WTC11 (cell line): ENCODE results near the gene SMIM3. TPM values are rescaled to one million over a fixed set of nuclear protein-coding genes. Genes with fewer than 3 reads are reported as not detected.
A peak's percentile ranks its signal among the peaks of the same experiment; 100 is the strongest.

ENCODE experiments used
- ATAC-seq: fragments of 200-7000 bp; cut with Tn5 transposase; 2 replicates; pipeline ENCODE4 v1.10.0; 2021; ENCODE audit warnings: mild to moderate bottlenecking, moderate library complexity
- Bru-seq: library from RNA; stranded (reverse); fragments of 400-500 nt; gene quantifications from one replicate; lab custom pipeline; 2021; lab: Mats Ljungman, UMichigan
- CTCF ChIA-PET: fragments of 300-600 bp; sonication (Branson Sonifier 250); formaldehyde crosslinking; loops from one replicate; lab custom pipeline; 2021; ENCODE audit warnings: antibody characterized with exemption; lab: Charles Lee
- POLR2A ChIA-PET: fragments of 350-600 bp; sonication (Branson Sonifier 250); formaldehyde crosslinking; loops from one replicate; lab custom pipeline; 2021; ENCODE audit warnings: antibody characterized with exemption; lab: Charles Lee
- DNase-seq: peaks from one replicate; pipeline ENCODE4 v3.0.0; 2021; ENCODE audit warnings: low spot score
- H3K27ac Mint-ChIP-seq: 2 replicates; pipeline ENCODE4 v1.8.0; 2021; ENCODE audit warnings: mixed read lengths
- H3K27me3 Mint-ChIP-seq: 2 replicates; pipeline ENCODE4 v1.8.0; 2021; ENCODE audit warnings: low read depth, mild to moderate bottlenecking, moderate library complexity, mixed read lengths
- H3K36me3 Mint-ChIP-seq: 2 replicates; pipeline ENCODE4 v1.8.0; 2021; ENCODE audit warnings: mixed read lengths
- H3K4me1 Mint-ChIP-seq: 2 replicates; pipeline ENCODE4 v1.8.0; 2022; ENCODE audit warnings: mixed read lengths
- H3K4me3 Mint-ChIP-seq: 2 replicates; pipeline ENCODE4 v1.8.0; 2021; ENCODE audit warnings: mild to moderate bottlenecking, moderate library complexity, mixed read lengths
- H3K9me3 Mint-ChIP-seq: 2 replicates; pipeline ENCODE4 v1.8.0; 2021; ENCODE audit warnings: mixed read lengths
- ATF1 ChIP-seq: sonication (generic); formaldehyde crosslinking; IDR thresholded peaks from 2 replicates; pipeline ENCODE4 v1.8.1; 2023; ENCODE audit warnings: mild to moderate bottlenecking, moderate library complexity, missing genetic modification reagents
- FOXK1 ChIP-seq: sonication (generic); formaldehyde crosslinking; IDR thresholded peaks from 2 replicates; pipeline ENCODE4 v1.8.0; 2022; ENCODE audit warnings: mild to moderate bottlenecking, moderate library complexity, missing genetic modification reagents
- GABPB1 ChIP-seq: sonication (generic); formaldehyde crosslinking; IDR thresholded peaks from 2 replicates; pipeline ENCODE4 v1.8.1; 2023; ENCODE audit warnings: mild to moderate bottlenecking, missing genetic modification reagents
- IRF2 ChIP-seq: sonication (generic); formaldehyde crosslinking; IDR thresholded peaks from 2 replicates; pipeline ENCODE4 v1.8.0; 2022; ENCODE audit warnings: low read depth, missing genetic modification reagents, borderline replicate concordance
- NFE2L1 ChIP-seq: sonication (generic); formaldehyde crosslinking; IDR thresholded peaks from 2 replicates; pipeline ENCODE4 v1.8.1; 2023; ENCODE audit warnings: missing genetic modification reagents
- NFYB ChIP-seq: sonication (generic); formaldehyde crosslinking; conservative IDR thresholded peaks from 2 replicates; pipeline ENCODE4 v1.8.0; 2022; ENCODE audit warnings: low read depth, missing genetic modification reagents
- NR1H2 ChIP-seq: sonication (generic); formaldehyde crosslinking; IDR thresholded peaks from 2 replicates; pipeline ENCODE4 v1.9.0; 2021; ENCODE audit warnings: mild to moderate bottlenecking, moderate library complexity, missing genetic modification reagents
- RELA ChIP-seq: sonication (generic); formaldehyde crosslinking; IDR thresholded peaks from 2 replicates; pipeline ENCODE4 v1.8.1; 2022; ENCODE audit warnings: missing genetic modification reagents, mild to moderate bottlenecking, borderline replicate concordance
- RORB ChIP-seq: fragments of 250-450 bp; sonication (Bioruptor Pico); IDR thresholded peaks from 2 replicates; pipeline ENCODE4 v1.9.0; 2021; ENCODE audit warnings: mild to moderate bottlenecking
- SP1 ChIP-seq: sonication (generic); formaldehyde crosslinking; conservative IDR thresholded peaks from 2 replicates; pipeline ENCODE4 v1.8.1; 2022; ENCODE audit warnings: missing genetic modification reagents
- TEAD1 ChIP-seq: sonication (generic); formaldehyde crosslinking; IDR thresholded peaks from 2 replicates; pipeline ENCODE4 v1.8.0; 2022; ENCODE audit warnings: mild to moderate bottlenecking, missing genetic modification reagents
- ZNF121 ChIP-seq: sonication (generic); formaldehyde crosslinking; IDR thresholded peaks from 2 replicates; pipeline ENCODE4 v1.8.0; 2023; ENCODE audit warnings: missing genetic modification reagents
- ZNF138 ChIP-seq: sonication (generic); formaldehyde crosslinking; conservative IDR thresholded peaks from 2 replicates; pipeline ENCODE4 v1.8.1; 2022; ENCODE audit warnings: mild to moderate bottlenecking, moderate library complexity, missing genetic modification reagents
- ZNF232 ChIP-seq: sonication (generic); formaldehyde crosslinking; IDR thresholded peaks from 2 replicates; pipeline ENCODE4 v1.8.0; 2022; ENCODE audit warnings: mild to moderate bottlenecking, missing genetic modification reagents
- ZNF317 ChIP-seq: sonication (generic); formaldehyde crosslinking; IDR thresholded peaks from 2 replicates; pipeline ENCODE4 v1.8.1; 2023; ENCODE audit warnings: low read depth, mild to moderate bottlenecking, moderate library complexity, missing genetic modification reagents, borderline replicate concordance
- ZNF396 ChIP-seq: fragments of 250-450 bp; sonication (Bioruptor Pico); IDR thresholded peaks from 2 replicates; pipeline ENCODE4 v1.8.0; 2021; ENCODE audit warnings: mild to moderate bottlenecking, moderate library complexity, borderline replicate concordance
- long read RNA-seq, 3 experiments: library from RNA in 1 of 3; library from capped mRNA in 1 of 3; library from polyadenylated mRNA in 1 of 3; unstranded in 2 of 3; stranded (forward) in 1 of 3; transcript quantifications; one replicate each; pipeline ENCODE4 v2.0.0, GENCODE V29; 2021
- total RNA-seq: library from RNA; stranded (reverse); gene quantifications from 3 replicates; pipeline ENCODE4 v1.2.3, GENCODE V29; 2021
- TF ChIP-seq, protein P1 (sequence below): sonication (generic); formaldehyde crosslinking; IDR thresholded peaks from 2 replicates; pipeline ENCODE4 v1.8.0; 2022; ENCODE audit warnings: mild to moderate bottlenecking, missing genetic modification reagents
- TF ChIP-seq, protein P2 (sequence below): sonication (generic); formaldehyde crosslinking; IDR thresholded peaks from 2 replicates; pipeline ENCODE4 v1.8.1; 2022; ENCODE audit warnings: mild to moderate bottlenecking, missing genetic modification reagents, moderate library complexity, borderline replicate concordance
- TF ChIP-seq, protein P3 (sequence below): sonication (generic); formaldehyde crosslinking; IDR thresholded peaks from 2 replicates; pipeline ENCODE4 v1.8.0; 2022; ENCODE audit warnings: mild to moderate bottlenecking, missing genetic modification reagents
- TF ChIP-seq, protein P4 (sequence below): sonication (generic); formaldehyde crosslinking; IDR thresholded peaks from 2 replicates; pipeline ENCODE4 v1.8.1; 2023; ENCODE audit warnings: mild to moderate bottlenecking, missing genetic modification reagents
- TF ChIP-seq, protein P5 (sequence below): sonication (generic); formaldehyde crosslinking; IDR thresholded peaks from 2 replicates; pipeline ENCODE4 v1.8.0; 2022; ENCODE audit warnings: mild to moderate bottlenecking, missing genetic modification reagents
- TF ChIP-seq, protein P6 (sequence below): sonication (generic); formaldehyde crosslinking; IDR thresholded peaks from 2 replicates; pipeline ENCODE4 v1.8.1; 2023; ENCODE audit warnings: mild to moderate bottlenecking, moderate library complexity, missing genetic modification reagents
- TF ChIP-seq, protein P7 (sequence below): sonication (generic); formaldehyde crosslinking; IDR thresholded peaks from 2 replicates; pipeline ENCODE4 v1.8.1; 2022; ENCODE audit warnings: mild to moderate bottlenecking, moderate library complexity, missing genetic modification reagents
- TF ChIP-seq, protein P8 (sequence below): sonication (generic); formaldehyde crosslinking; IDR thresholded peaks from 2 replicates; pipeline ENCODE4 v1.8.1; 2023; ENCODE audit warnings: mild to moderate bottlenecking, missing genetic modification reagents, moderate library complexity

SMIM3 gene, protein sequence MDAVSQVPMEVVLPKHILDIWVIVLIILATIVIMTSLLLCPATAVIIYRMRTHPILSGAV
- total RNA-seq (11.1 to 14.1 TPM (median 12.2 TPM) in 3 replicates), Bru-seq, nascent RNA (percentile 73 among the genes with signal in this experiment)
- long read RNA-seq, experiment 1, transcript SMIM3-201 (2 exons, 2,332 nt), result major isoform, 29 of 32 reads
- long read RNA-seq, experiment 1, partial matches to known transcripts, result 3 of 32 reads
- long read RNA-seq, experiment 1, other reads (novel, unspliced or antisense), result 0 of 32 reads
- long read RNA-seq, experiment 2, transcript SMIM3-201 (2 exons, 2,332 nt), result major isoform, 18 of 22 reads
- long read RNA-seq, experiment 2, partial matches to known transcripts, result 3 of 22 reads
- long read RNA-seq, experiment 2, other reads (novel, unspliced or antisense), result 1 of 22 reads
- long read RNA-seq, experiment 3, transcript SMIM3-201 (2 exons, 2,332 nt), result major isoform, 44 of 44 reads
- long read RNA-seq, experiment 3, partial matches to known transcripts, result 0 of 44 reads
- long read RNA-seq, experiment 3, other reads (novel, unspliced or antisense), result 0 of 44 reads

DNA sequence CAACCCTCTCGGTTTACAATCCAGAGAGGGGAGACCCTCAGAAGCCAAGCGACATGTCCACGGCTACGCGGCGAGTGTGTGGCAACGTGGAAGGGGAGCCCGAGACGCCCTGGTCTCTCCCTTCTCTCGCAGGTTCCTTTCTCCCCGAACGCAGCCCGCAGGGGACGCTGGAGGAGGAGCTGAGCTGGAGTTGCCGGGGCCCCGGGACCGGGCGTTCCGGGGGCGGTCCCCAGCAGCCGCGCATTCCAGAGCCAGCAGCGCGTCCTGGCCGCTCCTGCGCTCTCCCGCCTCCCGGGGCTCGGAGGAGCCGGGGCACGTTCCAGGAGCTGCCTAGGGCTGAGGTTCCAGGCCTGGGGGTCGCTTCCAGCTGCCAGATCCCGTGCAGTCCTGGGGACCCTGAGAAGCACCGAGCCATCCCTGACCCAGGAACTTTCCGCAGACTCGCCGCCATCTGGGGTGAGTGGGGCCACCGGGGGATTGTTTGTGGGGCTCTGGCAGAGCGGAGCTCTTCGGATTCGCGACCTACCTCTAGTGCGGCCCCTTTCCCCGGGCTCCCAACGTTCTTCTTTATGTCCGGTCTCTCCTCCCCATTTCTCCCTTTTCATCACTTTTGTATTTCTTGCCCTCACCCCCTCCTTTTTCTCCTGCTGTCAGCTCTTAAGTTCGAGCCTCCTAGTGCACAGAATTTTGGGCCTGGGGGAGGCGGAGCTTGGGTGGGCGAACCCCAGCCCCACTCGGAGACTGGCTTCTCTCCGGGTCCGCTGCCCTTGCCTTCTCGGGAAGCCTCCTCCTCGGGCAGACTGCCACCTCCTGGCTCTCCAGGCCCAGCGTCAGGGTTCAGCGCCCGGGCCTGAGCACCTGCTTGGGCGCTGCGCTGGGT is at the start of gene SMIM3:
SMIM3 (plus strand) TSS at position 241 of the 880 bp plus-strand sequence. CDS start 16,684 bp downstream, outside the sequence.
- H3K4me3 Mint-ChIP-seq, result peak within 1 kb of the TSS; percentile 97
- TF ChIP-seq, protein P1, sequence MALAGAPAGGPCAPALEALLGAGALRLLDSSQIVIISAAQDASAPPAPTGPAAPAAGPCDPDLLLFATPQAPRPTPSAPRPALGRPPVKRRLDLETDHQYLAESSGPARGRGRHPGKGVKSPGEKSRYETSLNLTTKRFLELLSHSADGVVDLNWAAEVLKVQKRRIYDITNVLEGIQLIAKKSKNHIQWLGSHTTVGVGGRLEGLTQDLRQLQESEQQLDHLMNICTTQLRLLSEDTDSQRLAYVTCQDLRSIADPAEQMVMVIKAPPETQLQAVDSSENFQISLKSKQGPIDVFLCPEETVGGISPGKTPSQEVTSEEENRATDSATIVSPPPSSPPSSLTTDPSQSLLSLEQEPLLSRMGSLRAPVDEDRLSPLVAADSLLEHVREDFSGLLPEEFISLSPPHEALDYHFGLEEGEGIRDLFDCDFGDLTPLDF, result 0 out of 2 replicates have a peak, but pooled peaks have one; percentile 41
- TF ChIP-seq TEAD1 (CRISPR knock-in tag) (peak; percentile 75; the same call in 1 of the 2 replicates), ZNF121 (CRISPR knock-in tag) (0 out of 2 replicates have a peak, but pooled peaks have one; percentile 6), NFE2L1 (0 out of 2 replicates have a peak, but pooled peaks have one; percentile 16), SP1 (CRISPR knock-in tag) (peak; percentile 62), GABPB1 (CRISPR knock-in tag) (peak; percentile 55; the same call in 1 of the 2 replicates), ZNF396 (CRISPR knock-in tag) (no peak), ZNF232 (CRISPR knock-in tag) (0 out of 2 replicates have a peak, but pooled peaks have one; percentile 48), ZNF138 (no peak), RORB (CRISPR knock-in tag) (no peak), ATF1 (CRISPR knock-in tag) (0 out of 2 replicates have a peak, but pooled peaks have one; percentile 21), NR1H2 (CRISPR knock-in tag) (no peak), IRF2 (CRISPR knock-in tag) (no peak), RELA (CRISPR knock-in tag) (0 out of 2 replicates have a peak, but pooled peaks have one; percentile 31), FOXK1 (CRISPR knock-in tag) (0 out of 2 replicates have a peak, but pooled peaks have one; percentile 15), NFYB (CRISPR knock-in tag) (no peak), ZNF317 (0 out of 2 replicates have a peak, but pooled peaks have one; percentile 32)
- TF ChIP-seq, protein P2, sequence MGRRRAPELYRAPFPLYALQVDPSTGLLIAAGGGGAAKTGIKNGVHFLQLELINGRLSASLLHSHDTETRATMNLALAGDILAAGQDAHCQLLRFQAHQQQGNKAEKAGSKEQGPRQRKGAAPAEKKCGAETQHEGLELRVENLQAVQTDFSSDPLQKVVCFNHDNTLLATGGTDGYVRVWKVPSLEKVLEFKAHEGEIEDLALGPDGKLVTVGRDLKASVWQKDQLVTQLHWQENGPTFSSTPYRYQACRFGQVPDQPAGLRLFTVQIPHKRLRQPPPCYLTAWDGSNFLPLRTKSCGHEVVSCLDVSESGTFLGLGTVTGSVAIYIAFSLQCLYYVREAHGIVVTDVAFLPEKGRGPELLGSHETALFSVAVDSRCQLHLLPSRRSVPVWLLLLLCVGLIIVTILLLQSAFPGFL (CRISPR knock-in tag), result peak; percentile 37; the same call in 1 of the 2 replicates
- TF ChIP-seq, protein P3, sequence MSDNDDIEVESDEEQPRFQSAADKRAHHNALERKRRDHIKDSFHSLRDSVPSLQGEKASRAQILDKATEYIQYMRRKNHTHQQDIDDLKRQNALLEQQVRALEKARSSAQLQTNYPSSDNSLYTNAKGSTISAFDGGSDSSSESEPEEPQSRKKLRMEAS (CRISPR knock-in tag), result peak; percentile 18; the same call in 1 of the 2 replicates
- TF ChIP-seq, protein P4, sequence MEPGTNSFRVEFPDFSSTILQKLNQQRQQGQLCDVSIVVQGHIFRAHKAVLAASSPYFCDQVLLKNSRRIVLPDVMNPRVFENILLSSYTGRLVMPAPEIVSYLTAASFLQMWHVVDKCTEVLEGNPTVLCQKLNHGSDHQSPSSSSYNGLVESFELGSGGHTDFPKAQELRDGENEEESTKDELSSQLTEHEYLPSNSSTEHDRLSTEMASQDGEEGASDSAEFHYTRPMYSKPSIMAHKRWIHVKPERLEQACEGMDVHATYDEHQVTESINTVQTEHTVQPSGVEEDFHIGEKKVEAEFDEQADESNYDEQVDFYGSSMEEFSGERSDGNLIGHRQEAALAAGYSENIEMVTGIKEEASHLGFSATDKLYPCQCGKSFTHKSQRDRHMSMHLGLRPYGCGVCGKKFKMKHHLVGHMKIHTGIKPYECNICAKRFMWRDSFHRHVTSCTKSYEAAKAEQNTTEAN, result 0 out of 2 replicates have a peak, but pooled peaks have one; percentile 41
- TF ChIP-seq, protein P5, sequence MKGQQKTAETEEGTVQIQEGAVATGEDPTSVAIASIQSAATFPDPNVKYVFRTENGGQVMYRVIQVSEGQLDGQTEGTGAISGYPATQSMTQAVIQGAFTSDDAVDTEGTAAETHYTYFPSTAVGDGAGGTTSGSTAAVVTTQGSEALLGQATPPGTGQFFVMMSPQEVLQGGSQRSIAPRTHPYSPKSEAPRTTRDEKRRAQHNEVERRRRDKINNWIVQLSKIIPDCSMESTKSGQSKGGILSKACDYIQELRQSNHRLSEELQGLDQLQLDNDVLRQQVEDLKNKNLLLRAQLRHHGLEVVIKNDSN (CRISPR knock-in tag), result 0 out of 2 replicates have a peak, but pooled peaks have one; percentile 14
- TF ChIP-seq, protein P6, sequence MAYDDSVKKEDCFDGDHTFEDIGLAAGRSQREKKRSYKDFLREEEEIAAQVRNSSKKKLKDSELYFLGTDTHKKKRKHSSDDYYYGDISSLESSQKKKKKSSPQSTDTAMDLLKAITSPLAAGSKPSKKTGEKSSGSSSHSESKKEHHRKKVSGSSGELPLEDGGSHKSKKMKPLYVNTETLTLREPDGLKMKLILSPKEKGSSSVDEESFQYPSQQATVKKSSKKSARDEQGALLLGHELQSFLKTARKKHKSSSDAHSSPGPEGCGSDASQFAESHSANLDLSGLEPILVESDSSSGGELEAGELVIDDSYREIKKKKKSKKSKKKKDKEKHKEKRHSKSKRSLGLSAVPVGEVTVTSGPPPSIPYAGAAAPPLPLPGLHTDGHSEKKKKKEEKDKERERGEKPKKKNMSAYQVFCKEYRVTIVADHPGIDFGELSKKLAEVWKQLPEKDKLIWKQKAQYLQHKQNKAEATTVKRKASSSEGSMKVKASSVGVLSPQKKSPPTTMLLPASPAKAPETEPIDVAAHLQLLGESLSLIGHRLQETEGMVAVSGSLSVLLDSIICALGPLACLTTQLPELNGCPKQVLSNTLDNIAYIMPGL, result peak; percentile 83
- TF ChIP-seq, protein P7, sequence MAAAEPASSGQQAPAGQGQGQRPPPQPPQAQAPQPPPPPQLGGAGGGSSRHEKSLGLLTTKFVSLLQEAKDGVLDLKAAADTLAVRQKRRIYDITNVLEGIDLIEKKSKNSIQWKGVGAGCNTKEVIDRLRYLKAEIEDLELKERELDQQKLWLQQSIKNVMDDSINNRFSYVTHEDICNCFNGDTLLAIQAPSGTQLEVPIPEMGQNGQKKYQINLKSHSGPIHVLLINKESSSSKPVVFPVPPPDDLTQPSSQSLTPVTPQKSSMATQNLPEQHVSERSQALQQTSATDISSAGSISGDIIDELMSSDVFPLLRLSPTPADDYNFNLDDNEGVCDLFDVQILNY, result peak; percentile 74; the same call in 1 of the 2 replicates
- TF ChIP-seq, protein P8, sequence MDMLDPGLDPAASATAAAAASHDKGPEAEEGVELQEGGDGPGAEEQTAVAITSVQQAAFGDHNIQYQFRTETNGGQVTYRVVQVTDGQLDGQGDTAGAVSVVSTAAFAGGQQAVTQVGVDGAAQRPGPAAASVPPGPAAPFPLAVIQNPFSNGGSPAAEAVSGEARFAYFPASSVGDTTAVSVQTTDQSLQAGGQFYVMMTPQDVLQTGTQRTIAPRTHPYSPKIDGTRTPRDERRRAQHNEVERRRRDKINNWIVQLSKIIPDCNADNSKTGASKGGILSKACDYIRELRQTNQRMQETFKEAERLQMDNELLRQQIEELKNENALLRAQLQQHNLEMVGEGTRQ, result peak; percentile 34; the same call in 1 of the 2 replicates
- TF ChIP-seq, all 79 proteins: peak for 18
- peak; percentile 88 for DNase-seq
- no peaks in the 10 kb centered on the region for H3K36me3 Mint-ChIP-seq
- CTCF ChIA-PET, result interaction anchor here (0.6 to 2.7 kb wide), 26 partner anchors 8 to 756 kb away, joined by 3 to 29 read pairs (median 4); partner anchors contain the start of genes DCTN4, MYOZ3 and RBM22
- POLR2A ChIA-PET, result interaction anchor here (0.8 to 3.1 kb wide), 6 partner anchors 8 to 126 kb away, joined by 3 to 22 read pairs (median 4); partner anchors contain the start of genes DCTN4, RBM22 and ZNF300
- peaks cover 49% of the 10 kb centered on the region for H3K4me1 Mint-ChIP-seq
- H3K27ac Mint-ChIP-seq, result peak within 1 kb of the TSS; percentile 95
- peak; percentile 86 for ATAC-seq
- peaks cover 18% of the 10 kb centered on the region for H3K27me3 Mint-ChIP-seq
- no peaks in the 10 kb centered on the region for H3K9me3 Mint-ChIP-seq
